NCI-H2227 treated with DMSO at 0.1 percent for 48 hours (cell line): ENCODE results near the gene DUSP6.

Experiments
- DNase-seq: peaks from one replicate; lab custom pipeline; 2025; lab: John Stamatoyannopoulos, UW

Gene DUSP6

GRCh38 chr12:89373763-89374572 lies 21.7 kb upstream of the DUSP6 start:
- DNase-seq, result no peak

GRCh38 chr12:89372584-89373370 lies 20.5 kb upstream of the DUSP6 start:
- DNase-seq, result no peak

GRCh38 chr12:89370850-89371249 lies 18.5 kb upstream of the DUSP6 start:
- DNase-seq, result no peak

GRCh38 chr12:89370421-89370831 lies 18.1 kb upstream of the DUSP6 start:
- DNase-seq, result no peak

GRCh38 chr12:89369166-89369565 lies 16.9 kb upstream of the DUSP6 start:
- DNase-seq, result no peak

- DNase-seq, result no peak
Measured at GRCh38 chr12:89368391-89368790, 16.1 kb upstream of the DUSP6 start.

- no peak for DNase-seq
Measured at GRCh38 chr12:89366676-89367364, 14.5 kb upstream of the DUSP6 start.

GRCh38 chr12:89364631-89365030 lies 12.3 kb upstream of the DUSP6 start:
- no peak for DNase-seq

- DNase-seq, result no peak
Measured at GRCh38 chr12:89364058-89364457, 11.8 kb upstream of the DUSP6 start.

GRCh38 chr12:89363582-89363981 lies 11.3 kb upstream of the DUSP6 start:
- DNase-seq, result no peak

GRCh38 chr12:89363084-89363483 lies 10.8 kb upstream of the DUSP6 start:
- DNase-seq, result no peak

GRCh38 chr12:89359615-89360014 lies 7.3 kb upstream of the DUSP6 start:
- no peak for DNase-seq

- DNase-seq, result no peak
Measured at GRCh38 chr12:89358805-89359204, 6.5 kb upstream of the DUSP6 start.

- no peak for DNase-seq
Measured at GRCh38 chr12:89357297-89357730, 5.0 kb upstream of the DUSP6 start.

- no peak for DNase-seq
Measured at GRCh38 chr12:89356069-89356665, 3.9 kb upstream of the DUSP6 start.

- DNase-seq, result no peak
Measured at GRCh38 chr12:89355243-89356068, 3.2 kb upstream of the DUSP6 start.

GRCh38 chr12:89354612-89355067 lies 2.3 kb upstream of the DUSP6 start:
- peak; percentile 13 for DNase-seq

- DNase-seq, result peak; percentile 40
Measured at GRCh38 chr12:89353823-89354611, 1.7 kb upstream of the DUSP6 start.

GRCh38 chr12:89353188-89353822 lies 1.0 kb upstream of the DUSP6 start:
- DNase-seq, result peak; percentile 67

GRCh38 chr12:89352242-89352491 lies 134 bp downstream of the DUSP6 start:
- DNase-seq, result peak; percentile 86
